Gastroesophageal sphincter (tissue), 3 donors: ENCODE data around the gene GRHL1.

ENCODE experiments used
- EP300 ChIP-seq: sonication (generic); formaldehyde crosslinking; IDR thresholded peaks from one replicate; pipeline ENCODE4 v1.6.1; 2017; ENCODE audit warnings: antibody characterized with exemption, mild to moderate bottlenecking
- POLR2A ChIP-seq, 2 donors: fragments of 450-650 bp; IDR thresholded peaks; one replicate each; pipeline ENCODE4 v1.6.1; 2017; ENCODE audit warnings: antibody characterized with exemption in 2 of 2, mild to moderate bottlenecking in 2 of 2, moderate library complexity in 1 of 2
- POLR2AphosphoS5 ChIP-seq: sonication (generic); formaldehyde crosslinking; IDR thresholded peaks from one replicate; pipeline ENCODE4 v1.6.1; 2017; ENCODE audit warnings: antibody characterized with exemption
- TF ChIP-seq, protein P1 (sequence below), 4 experiments: fragments of 200-600 bp in 2 of 4; fragments of 450-650 bp in 2 of 4; sonication (generic) in 1 of 4; IDR thresholded peaks; one replicate each; pipeline ENCODE4 v1.5.1; 2017 to 2019; ENCODE audit warnings: antibody characterized with exemption in 4 of 4, mild to moderate bottlenecking in 2 of 4, moderate library complexity in 2 of 4

DNA sequence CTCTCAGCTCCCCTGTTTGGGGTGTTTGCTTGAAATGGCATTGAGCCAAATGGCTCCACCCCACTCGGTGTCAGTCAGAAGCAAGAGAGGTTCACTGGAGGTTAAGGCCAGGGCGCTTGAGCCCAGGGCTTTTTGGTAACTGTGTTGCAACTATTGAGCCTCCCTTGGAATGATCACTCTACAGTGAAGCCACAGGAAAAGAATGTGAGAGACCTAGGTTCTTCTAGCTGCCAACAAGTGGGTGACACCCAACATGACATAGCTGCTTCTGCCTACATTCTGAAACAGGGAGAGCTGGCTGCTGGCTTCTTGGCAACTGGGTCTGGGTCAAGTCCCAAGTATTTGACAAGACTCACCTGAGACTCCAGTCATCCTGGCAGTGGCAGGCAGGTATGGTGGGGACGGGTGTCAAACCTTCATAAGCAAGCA is 7.1 kb upstream of the GRHL1 start:
- TF ChIP-seq, protein P1, sequence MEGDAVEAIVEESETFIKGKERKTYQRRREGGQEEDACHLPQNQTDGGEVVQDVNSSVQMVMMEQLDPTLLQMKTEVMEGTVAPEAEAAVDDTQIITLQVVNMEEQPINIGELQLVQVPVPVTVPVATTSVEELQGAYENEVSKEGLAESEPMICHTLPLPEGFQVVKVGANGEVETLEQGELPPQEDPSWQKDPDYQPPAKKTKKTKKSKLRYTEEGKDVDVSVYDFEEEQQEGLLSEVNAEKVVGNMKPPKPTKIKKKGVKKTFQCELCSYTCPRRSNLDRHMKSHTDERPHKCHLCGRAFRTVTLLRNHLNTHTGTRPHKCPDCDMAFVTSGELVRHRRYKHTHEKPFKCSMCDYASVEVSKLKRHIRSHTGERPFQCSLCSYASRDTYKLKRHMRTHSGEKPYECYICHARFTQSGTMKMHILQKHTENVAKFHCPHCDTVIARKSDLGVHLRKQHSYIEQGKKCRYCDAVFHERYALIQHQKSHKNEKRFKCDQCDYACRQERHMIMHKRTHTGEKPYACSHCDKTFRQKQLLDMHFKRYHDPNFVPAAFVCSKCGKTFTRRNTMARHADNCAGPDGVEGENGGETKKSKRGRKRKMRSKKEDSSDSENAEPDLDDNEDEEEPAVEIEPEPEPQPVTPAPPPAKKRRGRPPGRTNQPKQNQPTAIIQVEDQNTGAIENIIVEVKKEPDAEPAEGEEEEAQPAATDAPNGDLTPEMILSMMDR (IDR thresholded peaks at IDR 0.05), result no peak
- TF ChIP-seq EP300 (no peak), POLR2A (IDR thresholded peaks at IDR 0.05) (no peak), POLR2AphosphoS5 (no peak)
